ENCODE results near the gene ARHGAP24. TPM values are rescaled to one million over a fixed set of nuclear protein-coding genes. Genes with fewer than 3 reads are reported as not detected.
A peak's percentile ranks its signal among the peaks of the same experiment; 100 is the strongest.
"Not testable (repeated sequence)": the region's sequence is repeated elsewhere in the genome, so short reads cannot be mapped to it uniquely, and the experiment has no call there.

The ARHGAP24 gene
- total RNA-seq, 4 donors from 2014 or later: 41.6 to 71.2 (median 62.0) TPM

DNA sequence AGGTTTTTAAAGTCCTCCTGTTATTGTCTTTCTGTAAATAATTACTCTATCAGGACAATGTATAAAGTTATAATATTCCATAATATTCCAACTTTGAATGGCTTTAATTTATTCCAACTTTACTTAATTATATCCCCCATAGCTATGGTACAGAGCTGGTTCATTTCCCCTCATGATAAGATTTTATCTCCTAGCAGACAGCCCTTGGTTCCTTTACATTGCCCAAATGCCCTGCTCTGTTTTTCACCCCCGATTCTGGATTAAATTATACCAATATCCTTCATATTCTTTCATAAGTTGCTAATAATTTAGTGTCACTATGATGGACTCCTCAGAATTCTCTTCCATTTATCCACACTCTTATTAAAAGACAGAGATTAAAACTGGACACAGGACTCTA is 544.4 kb downstream of the ARHGAP24 start:
- Histone ChIP-seq H3K27me3 (no peaks in the 10 kb centered on the region), H3K36me3 (no peaks in the 10 kb centered on the region), H3K9me3 (no peaks in the 10 kb centered on the region), H3K4me3 (no peak overlapping the region), H3K4me1 (no peaks in the 10 kb centered on the region), H3K27ac (no peak overlapping the region)
- TF ChIP-seq, protein P1, sequence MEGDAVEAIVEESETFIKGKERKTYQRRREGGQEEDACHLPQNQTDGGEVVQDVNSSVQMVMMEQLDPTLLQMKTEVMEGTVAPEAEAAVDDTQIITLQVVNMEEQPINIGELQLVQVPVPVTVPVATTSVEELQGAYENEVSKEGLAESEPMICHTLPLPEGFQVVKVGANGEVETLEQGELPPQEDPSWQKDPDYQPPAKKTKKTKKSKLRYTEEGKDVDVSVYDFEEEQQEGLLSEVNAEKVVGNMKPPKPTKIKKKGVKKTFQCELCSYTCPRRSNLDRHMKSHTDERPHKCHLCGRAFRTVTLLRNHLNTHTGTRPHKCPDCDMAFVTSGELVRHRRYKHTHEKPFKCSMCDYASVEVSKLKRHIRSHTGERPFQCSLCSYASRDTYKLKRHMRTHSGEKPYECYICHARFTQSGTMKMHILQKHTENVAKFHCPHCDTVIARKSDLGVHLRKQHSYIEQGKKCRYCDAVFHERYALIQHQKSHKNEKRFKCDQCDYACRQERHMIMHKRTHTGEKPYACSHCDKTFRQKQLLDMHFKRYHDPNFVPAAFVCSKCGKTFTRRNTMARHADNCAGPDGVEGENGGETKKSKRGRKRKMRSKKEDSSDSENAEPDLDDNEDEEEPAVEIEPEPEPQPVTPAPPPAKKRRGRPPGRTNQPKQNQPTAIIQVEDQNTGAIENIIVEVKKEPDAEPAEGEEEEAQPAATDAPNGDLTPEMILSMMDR (IDR thresholded peaks at IDR 0.05): no peak
- no peak for TF ChIP-seq POLR2A (IDR thresholded peaks at IDR 0.05)
- no peak for TF ChIP-seq EP300 (IDR thresholded peaks at IDR 0.05)
- WGBS, 2 donors: 98% methylated on average over 1 of the region's 1 CpG
- DNase-seq (ENCODE audit: low spot score in 2 of 2): no peak

- Histone ChIP-seq H3K27me3 (no peaks in the 10 kb centered on the region), H3K4me1 (no peaks in the 10 kb centered on the region), H3K27ac (no peak overlapping the region), H3K9me3 (no peaks in the 10 kb centered on the region), H3K36me3 (no peaks in the 10 kb centered on the region), H3K4me3 (no peak overlapping the region)
- TF ChIP-seq EP300 (IDR thresholded peaks at IDR 0.05) (no peak), POLR2A (IDR thresholded peaks at IDR 0.05) (no peak)
- TF ChIP-seq, protein P1 (IDR thresholded peaks at IDR 0.05): no peak
- no peak for DNase-seq (ENCODE audit: low spot score in 2 of 2)
Measured at GRCh38 chr4:86019906-86020305, 545.0 kb downstream of the ARHGAP24 start.

DNA sequence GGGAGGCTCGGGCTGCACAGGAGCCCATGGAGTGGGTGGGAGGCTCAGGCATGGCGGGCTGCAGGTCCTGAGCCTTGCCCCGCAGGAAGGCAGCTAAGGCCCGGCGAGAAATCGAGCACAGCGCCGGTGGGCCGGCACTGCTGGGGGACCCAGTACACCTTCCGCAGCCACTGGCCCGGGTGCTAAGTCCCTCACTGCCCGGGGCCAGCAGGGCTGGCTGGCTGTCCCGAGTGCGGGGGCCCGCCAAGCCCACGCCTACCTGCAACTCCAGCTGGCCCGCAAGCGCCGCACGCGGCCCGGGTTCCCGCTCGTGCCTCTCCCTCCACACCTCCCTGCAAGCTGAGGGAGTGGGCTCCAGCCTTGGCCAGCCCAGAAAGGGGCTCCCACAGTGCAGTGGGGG is 546.7 kb downstream of the ARHGAP24 start:
- not testable (repeated sequence) for H3K27me3 ChIP-seq; H3K4me3 ChIP-seq; H3K4me1 ChIP-seq; H3K27ac ChIP-seq; H3K36me3 ChIP-seq; DNase-seq (ENCODE audit: low spot score in 2 of 2); H3K9me3 ChIP-seq
- WGBS, 2 donors: 96% methylated on average over 16 of the region's 24 CpGs; no CpG with 5 or more reads in 1 of the 2 donors

- Histone ChIP-seq H3K9me3 (no peaks in the 10 kb centered on the region), H3K4me1 (no peaks in the 10 kb centered on the region), H3K27me3 (no peaks in the 10 kb centered on the region), H3K27ac (no peak overlapping the region), H3K36me3 (no peaks in the 10 kb centered on the region), H3K4me3 (no peak overlapping the region)
- DNase-seq (ENCODE audit: low spot score in 2 of 2): no peak
- WGBS, 2 donors: 60 to 72% methylated on average over 8 of the region's 8 CpGs
- TF ChIP-seq EP300 (IDR thresholded peaks at IDR 0.05): no peak
- TF ChIP-seq, protein P1 (IDR thresholded peaks at IDR 0.05): no peak
- TF ChIP-seq POLR2A (IDR thresholded peaks at IDR 0.05): no peak
Measured at GRCh38 chr4:86026720-86027119, 551.8 kb downstream of the ARHGAP24 start.

DNA sequence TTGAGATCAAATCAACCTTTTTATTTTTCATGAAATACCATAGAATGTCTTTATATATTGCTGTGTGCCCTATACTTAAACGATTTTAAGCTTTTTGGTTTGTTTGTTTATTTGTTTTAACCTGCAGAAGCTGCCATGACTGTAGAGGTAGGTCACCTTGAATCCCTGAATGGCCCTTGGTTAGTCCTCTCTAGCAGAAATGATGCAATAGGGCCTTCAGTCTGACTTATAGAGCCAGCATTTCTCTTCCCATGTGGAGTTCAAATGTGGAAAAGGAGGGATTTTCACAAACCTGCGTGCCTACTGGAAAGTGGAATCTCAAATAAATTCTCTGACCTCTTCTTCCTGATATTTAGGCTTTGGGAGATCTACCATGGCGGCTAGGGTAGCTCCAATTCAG is 557.0 kb downstream of the ARHGAP24 start:
- Histone ChIP-seq H3K36me3 (no peaks in the 10 kb centered on the region), H3K4me3 (no peak overlapping the region), H3K4me1 (peaks cover 0 to 20% (median 7%) of the 10 kb centered on the region in 4 donors), H3K27me3 (no peaks in the 10 kb centered on the region), H3K27ac (no peak overlapping the region), H3K9me3 (no peaks in the 10 kb centered on the region)
- TF ChIP-seq POLR2A (IDR thresholded peaks at IDR 0.05): no peak
- TF ChIP-seq, protein P1 (IDR thresholded peaks at IDR 0.05): no peak
- TF ChIP-seq EP300 (IDR thresholded peaks at IDR 0.05): no peak
- WGBS, 2 donors: 90 to 91% methylated on average over 3 of the region's 3 CpGs
- no peak for DNase-seq (ENCODE audit: low spot score in 2 of 2)

GRCh38 chr4:86032476-86033022 is 557.6 kb downstream of the ARHGAP24 start:
- WGBS, 2 donors: 15 to 21% methylated on average over 4 of the region's 4 CpGs
- Histone ChIP-seq H3K4me1 (peaks cover 0 to 20% (median 7%) of the 10 kb centered on the region in 4 donors), H3K4me3 (no peak overlapping the region), H3K27me3 (no peaks in the 10 kb centered on the region), H3K36me3 (no peaks in the 10 kb centered on the region), H3K27ac (peak overlapping the region in 3 of 4 donors; percentile 16 to 71 (median 70)), H3K9me3 (no peaks in the 10 kb centered on the region)
- DNase-seq (ENCODE audit: low spot score in 2 of 2): peak in 1 of 2 donors; percentile 7
- no peak for TF ChIP-seq EP300 (IDR thresholded peaks at IDR 0.05)
- TF ChIP-seq, protein P1 (IDR thresholded peaks at IDR 0.05): no peak
- no peak for TF ChIP-seq POLR2A (IDR thresholded peaks at IDR 0.05)
